ENCODE data around the gene TCERG1L. TPM values are rescaled to one million over a fixed set of nuclear protein-coding genes. Genes with fewer than 3 reads are reported as not detected.

TCERG1L gene
- total RNA-seq, 2 donors from 2014 or later: 1.6 to 4.5 TPM

GRCh38 chr10:131300508-131300907, 11.0 kb downstream of the TCERG1L start:
- H3K27me3 Mint-ChIP-seq (ENCODE audit: insufficient read depth): no peaks in the 10 kb centered on the region
- H3K4me3 Mint-ChIP-seq: no peak overlapping the region
- no peak overlapping the region for H3K4me3 ChIP-seq (ENCODE audit: low read length)
- WGBS, 2 experiments (ENCODE audit: insufficient coverage in 1 of 2, insufficient read length in 1 of 2): 77 to 80% methylated on average over 2 to 3 of the region's 3 CpGs
- no peak overlapping the region for H3K27ac ChIP-seq (ENCODE audit: low read depth, low read length)
- H3K27me3 ChIP-seq (ENCODE audit: control insufficient read depth, insufficient read depth, low read length, poor library complexity, severe bottlenecking): no peaks in the 10 kb centered on the region
- no peak overlapping the region for H3K27ac Mint-ChIP-seq
- peaks cover 60% of the 10 kb centered on the region for H3K9me3 Mint-ChIP-seq
- H3K36me3 Mint-ChIP-seq (ENCODE audit: low read depth): peaks cover 32% of the 10 kb centered on the region
- no peaks in the 10 kb centered on the region for H3K36me3 ChIP-seq (ENCODE audit: control insufficient read depth, insufficient read depth, low read length)
- no peaks in the 10 kb centered on the region for H3K4me1 ChIP-seq (ENCODE audit: control insufficient read depth, insufficient read depth, low read length)
- no peak for TF ChIP-seq CTCF (conservative IDR thresholded peaks at IDR 0.05)
- H3K4me1 Mint-ChIP-seq: no peaks in the 10 kb centered on the region
- no peak overlapping the region for H3K9ac ChIP-seq (ENCODE audit: extremely low read depth, low read length, poor library complexity, severe bottlenecking)
- H3K9me3 ChIP-seq (ENCODE audit: control insufficient read depth, low read length): peaks cover 27% of the 10 kb centered on the region
- DNase-seq: no peak

- Mint-ChIP-seq H3K4me1 (no peaks in the 10 kb centered on the region), H3K9me3 (peaks cover 24% of the 10 kb centered on the region), H3K27me3 (ENCODE audit: insufficient read depth) (no peaks in the 10 kb centered on the region), H3K36me3 (ENCODE audit: low read depth) (peaks cover 22% of the 10 kb centered on the region), H3K27ac (no peak overlapping the region), H3K4me3 (no peak overlapping the region)
- Histone ChIP-seq H3K4me1 (ENCODE audit: control insufficient read depth, insufficient read depth, low read length) (no peaks in the 10 kb centered on the region), H3K27ac (ENCODE audit: low read depth, low read length) (no peak overlapping the region), H3K9ac (ENCODE audit: extremely low read depth, low read length, poor library complexity, severe bottlenecking) (no peak overlapping the region), H3K9me3 (ENCODE audit: control insufficient read depth, low read length) (peaks cover 21% of the 10 kb centered on the region), H3K4me3 (ENCODE audit: low read length) (no peak overlapping the region), H3K36me3 (ENCODE audit: control insufficient read depth, insufficient read depth, low read length) (no peaks in the 10 kb centered on the region), H3K27me3 (ENCODE audit: control insufficient read depth, insufficient read depth, low read length, poor library complexity, severe bottlenecking) (no peaks in the 10 kb centered on the region)
- no peak for DNase-seq
- 84 to 93% methylated on average over 6 to 7 of the region's 7 CpGs for WGBS, 2 experiments (ENCODE audit: insufficient coverage in 1 of 2, insufficient read length in 1 of 2)
- TF ChIP-seq CTCF (conservative IDR thresholded peaks at IDR 0.05): no peak
Measured at GRCh38 chr10:131290781-131291180, 20.7 kb downstream of the TCERG1L start.

GRCh38 chr10:131288648-131289047, 22.9 kb downstream of the TCERG1L start:
- no peaks in the 10 kb centered on the region for H3K27me3 Mint-ChIP-seq (ENCODE audit: insufficient read depth)
- 92 to 94% methylated on average over 12 of the region's 12 CpGs for whole genome bisulfite sequencing, 2 experiments (ENCODE audit: insufficient coverage in 1 of 2, insufficient read length in 1 of 2)
- Histone ChIP-seq H3K9me3 (ENCODE audit: control insufficient read depth, low read length) (peaks cover 6% of the 10 kb centered on the region), H3K4me3 (ENCODE audit: low read length) (no peak overlapping the region), H3K36me3 (ENCODE audit: control insufficient read depth, insufficient read depth, low read length) (no peaks in the 10 kb centered on the region), H3K27ac (ENCODE audit: low read depth, low read length) (no peak overlapping the region), H3K4me1 (ENCODE audit: control insufficient read depth, insufficient read depth, low read length) (no peaks in the 10 kb centered on the region), H3K27me3 (ENCODE audit: control insufficient read depth, insufficient read depth, low read length, poor library complexity, severe bottlenecking) (no peaks in the 10 kb centered on the region), H3K9ac (ENCODE audit: extremely low read depth, low read length, poor library complexity, severe bottlenecking) (no peak overlapping the region)
- no peak overlapping the region for H3K27ac Mint-ChIP-seq
- H3K9me3 Mint-ChIP-seq: peaks cover 7% of the 10 kb centered on the region
- H3K4me3 Mint-ChIP-seq: no peak overlapping the region
- DNase-seq: no peak
- peaks cover 12% of the 10 kb centered on the region for H3K36me3 Mint-ChIP-seq (ENCODE audit: low read depth)
- H3K4me1 Mint-ChIP-seq: no peaks in the 10 kb centered on the region
- no peak for TF ChIP-seq CTCF (conservative IDR thresholded peaks at IDR 0.05)

All from endodermal cell (in vitro differentiated cells).